H1 (cell line): Measurements from ENCODE around the gene TREM1. TPM values are rescaled to one million over a fixed set of nuclear protein-coding genes. Genes with fewer than 3 reads are reported as not detected.

Experiments used
- CTCF ChIA-PET: fragments of 300-600 bp; sonication (Branson Sonifier 250); formaldehyde crosslinking; loops from one replicate; lab custom pipeline; 2021; ENCODE audit not compliant: partially characterized antibody; lab: Charles Lee
- POLR2A ChIA-PET: fragments of 300-600 bp; sonication (Branson Sonifier 250); formaldehyde crosslinking; loops from one replicate; lab custom pipeline; 2021; ENCODE audit warnings: inconsistent platforms; ENCODE audit not compliant: partially characterized antibody; lab: Charles Lee
- DNase-seq, 2 experiments: peaks; one replicate each; pipeline versions ENCODE4 v3.0.0 to v3.0.0-alpha.2; 2010 to 2022; ENCODE audit warnings: low spot score in 2 of 2, low read depth in 1 of 2, mixed read lengths in 1 of 2
- FAIRE-seq: peaks from 2 replicates; lab custom pipeline; 2011; peaks lifted over from hg19 to GRCh38; lab: Jason Lieb, UNC
- H2AFZ ChIP-seq: 2 replicates; pipeline ENCODE4 v1.8.1; 2012; ENCODE audit warnings: low read length, inconsistent platforms
- H2AK5ac ChIP-seq: 2 replicates; pipeline ENCODE4 v1.6.1; 2013; ENCODE audit warnings: low read depth, low read length
- H2BK120ac ChIP-seq: replicated peaks from 2 replicates; pipeline ENCODE3; 2013; ENCODE audit warnings: low read depth, low read length, inconsistent platforms
- H2BK12ac ChIP-seq: 2 replicates; pipeline ENCODE4 v1.6.1; 2013; ENCODE audit warnings: low read depth, low read length
- H2BK15ac ChIP-seq: 2 replicates; pipeline ENCODE4 v1.6.1; 2013; ENCODE audit warnings: low read length
- H2BK20ac ChIP-seq: 2 replicates; pipeline ENCODE4 v1.6.1; 2013; ENCODE audit warnings: low read length
- H2BK5ac ChIP-seq: 2 replicates; pipeline ENCODE4 v1.6.1; 2013; ENCODE audit warnings: low read depth, low read length
- H3K14ac ChIP-seq: 2 replicates; pipeline ENCODE4 v1.6.1; 2013; ENCODE audit warnings: inconsistent platforms; ENCODE audit not compliant: insufficient read length
- H3K18ac ChIP-seq: 2 replicates; pipeline ENCODE4 v1.6.1; 2013; ENCODE audit warnings: low read length; ENCODE audit errors: extremely low read depth
- H3K23ac ChIP-seq: 2 replicates; pipeline ENCODE4 v1.6.1; 2013; ENCODE audit warnings: inconsistent platforms; ENCODE audit not compliant: insufficient read length
- H3K23me2 ChIP-seq: 2 replicates; pipeline ENCODE4 v1.6.1; 2013; ENCODE audit warnings: low read depth, low read length
- H3K27ac ChIP-seq: 2 replicates; pipeline ENCODE4 v1.6.1; 2011; ENCODE audit warnings: low read depth, low read length, inconsistent platforms
- H3K27me3 ChIP-seq, 4 experiments: replicated peaks in 1 of 4; 1 replicate in 1 of 4; 2 replicates in 3 of 4; pipeline versions ENCODE4 v1.6.1 to v1.8.1; 2011 to 2013; ENCODE audit warnings: low read length in 3 of 4, mild to moderate bottlenecking in 3 of 4, inconsistent platforms in 2 of 4, mixed read lengths in 2 of 4, moderate library complexity in 1 of 4; ENCODE audit not compliant: control insufficient read depth in 3 of 4, insufficient read depth in 3 of 4; ENCODE audit errors: extremely low read depth in 1 of 4
- H3K36me3 ChIP-seq, 4 experiments: 2 replicates each; pipeline versions ENCODE4 v1.6.1 to v1.8.1; 2011 to 2013; ENCODE audit warnings: mild to moderate bottlenecking in 4 of 4, low read length in 3 of 4, moderate library complexity in 2 of 4, control low read depth in 1 of 4, inconsistent platforms in 1 of 4; ENCODE audit not compliant: insufficient read depth in 4 of 4, control insufficient read depth in 2 of 4
- H3K4ac ChIP-seq: replicated peaks from 2 replicates; pipeline ENCODE3; 2013; ENCODE audit warnings: low read length, low read depth, mixed read lengths, inconsistent platforms; ENCODE audit not compliant: insufficient read length
- H3K4me1 ChIP-seq, 4 experiments: replicated peaks in 1 of 4; 1 replicate in 1 of 4; 2 replicates in 3 of 4; pipeline versions ENCODE4 v1.6.1 to v1.8.1; 2011 to 2013; ENCODE audit warnings: low read length in 3 of 4, inconsistent platforms in 2 of 4, mixed read lengths in 1 of 4; ENCODE audit not compliant: insufficient read depth in 4 of 4, control insufficient read depth in 3 of 4
- H3K4me2 ChIP-seq, 2 experiments: 2 replicates each; pipeline versions ENCODE4 v1.6.1 to v1.8.1; 2011 to 2013; ENCODE audit warnings: low read depth in 2 of 2, low read length in 2 of 2, control low read depth in 1 of 2, inconsistent platforms in 1 of 2, mild to moderate bottlenecking in 1 of 2; ENCODE audit not compliant: insufficient read depth in 1 of 2
- H3K4me3 ChIP-seq, 4 experiments: fragments of 200-600, 300-600 bp in 1 of 4; sonication (generic), shearing (Covaris generic), sonication (Bioruptor Twin) in 1 of 4; 2 replicates each; pipeline versions ENCODE4 v1.5.1 to v1.8.1; 2011 to 2016; ENCODE audit warnings: low read length in 4 of 4, low read depth in 3 of 4, control low read depth in 2 of 4, inconsistent platforms in 2 of 4, mild to moderate bottlenecking in 2 of 4, mixed read lengths in 1 of 4, moderate library complexity in 1 of 4; ENCODE audit not compliant: insufficient read depth in 2 of 4; ENCODE audit errors: extremely low read depth in 1 of 4
- H3K56ac ChIP-seq: replicated peaks from 2 replicates; pipeline ENCODE3; 2013; ENCODE audit warnings: low read depth, mild to moderate bottlenecking, mixed read lengths, low read length, inconsistent platforms; ENCODE audit not compliant: insufficient read length
- H3K79me1 ChIP-seq: 2 replicates; pipeline ENCODE4 v1.6.1; 2013; ENCODE audit warnings: low read depth, low read length, control low read depth
- H3K79me2 ChIP-seq, 2 experiments: 2 replicates each; pipeline versions ENCODE4 v1.6.1 to v1.8.1; 2012 to 2013; ENCODE audit warnings: low read length in 2 of 2, mild to moderate bottlenecking in 2 of 2, inconsistent platforms in 1 of 2; ENCODE audit not compliant: insufficient read depth in 2 of 2, control insufficient read depth in 1 of 2
- H3K9ac ChIP-seq, 4 experiments: replicated peaks in 1 of 4; 1 replicate in 1 of 4; 2 replicates in 3 of 4; pipeline versions ENCODE4 v1.6.1 to v1.8.1; 2011 to 2013; ENCODE audit warnings: low read depth in 3 of 4, low read length in 3 of 4, control low read depth in 2 of 4, mild to moderate bottlenecking in 2 of 4, moderate library complexity in 2 of 4, inconsistent platforms in 1 of 4; ENCODE audit errors: extremely low read depth in 1 of 4
- H3K9me3 ChIP-seq, 2 experiments: 2 replicates each; pipeline versions ENCODE4 v1.6.1 to v1.8.1; 2012 to 2013; ENCODE audit warnings: mild to moderate bottlenecking in 2 of 2, moderate library complexity in 2 of 2, control low read depth in 1 of 2, inconsistent platforms in 1 of 2, low read depth in 1 of 2, low read length in 1 of 2, mixed read lengths in 1 of 2; ENCODE audit not compliant: insufficient read depth in 2 of 2
- H4K20me1 ChIP-seq, 2 experiments: replicated peaks in 1 of 2; 2 replicates each; pipeline versions ENCODE3 to v1.8.1; 2011 to 2013; ENCODE audit warnings: inconsistent platforms in 2 of 2, low read length in 2 of 2, mild to moderate bottlenecking in 1 of 2; ENCODE audit not compliant: insufficient read depth in 2 of 2, control insufficient read depth in 1 of 2
- H4K5ac ChIP-seq: 2 replicates; pipeline ENCODE4 v1.6.1; 2013; ENCODE audit warnings: low read length, low read depth, mixed read lengths, inconsistent platforms; ENCODE audit not compliant: insufficient read length
- H4K8ac ChIP-seq: 2 replicates; pipeline ENCODE4 v1.8.0; 2013; ENCODE audit warnings: mild to moderate bottlenecking, moderate library complexity, low read length, inconsistent platforms; ENCODE audit not compliant: insufficient read depth; ENCODE audit errors: extremely low read depth
- H4K91ac ChIP-seq: replicated peaks from 2 replicates; pipeline ENCODE3; 2013; ENCODE audit warnings: low read length, mixed read lengths, inconsistent platforms; ENCODE audit not compliant: insufficient read length
- ASH2L ChIP-seq: fragments of 200-600, 300-600 bp; sonication (generic); IDR thresholded peaks from one replicate; pipeline ENCODE4 v1.7.1; 2017; ENCODE audit warnings: low read length
- BRCA1 ChIP-seq: IDR thresholded peaks from 2 replicates; pipeline ENCODE4 v1.6.1; 2012; ENCODE audit warnings: low read depth, low read length, improper control_type of control experiment
- CHD2 ChIP-seq: IDR thresholded peaks from 2 replicates; pipeline ENCODE4 v1.6.1; 2012; ENCODE audit warnings: low read length, improper control_type of control experiment
- E2F6 ChIP-seq: IDR thresholded peaks from 2 replicates; pipeline ENCODE4 v1.6.1; 2012; ENCODE audit warnings: inconsistent platforms
- JUN ChIP-seq: IDR thresholded peaks from 2 replicates; pipeline ENCODE4 v1.6.1; 2011; ENCODE audit warnings: low read depth, mild to moderate bottlenecking, improper control_type of control experiment, low read length
- JUND ChIP-seq: IDR thresholded peaks from 2 replicates; pipeline ENCODE4 v1.6.1; 2011; ENCODE audit warnings: mild to moderate bottlenecking, improper control_type of control experiment, low read length
- NANOG ChIP-seq: IDR thresholded peaks from 2 replicates; pipeline ENCODE4 v1.6.1; 2011; ENCODE audit warnings: low read length, low read depth, mild to moderate bottlenecking, inconsistent platforms; ENCODE audit not compliant: insufficient read depth, poor library complexity, severe bottlenecking
- RAD21 ChIP-seq, 2 experiments: IDR thresholded peaks in 1 of 2; conservative IDR thresholded peaks in 1 of 2; 2 replicates each; pipeline ENCODE4 v1.6.1; 2011; ENCODE audit warnings: low read depth in 2 of 2, low read length in 2 of 2, improper control_type of control experiment in 1 of 2, inconsistent platforms in 1 of 2, mild to moderate bottlenecking in 1 of 2, moderate library complexity in 1 of 2
- TCF12 ChIP-seq: IDR thresholded peaks from 2 replicates; pipeline ENCODE4 v1.6.1; 2011; ENCODE audit warnings: low read depth, mild to moderate bottlenecking, low read length
- TEAD4 ChIP-seq: IDR thresholded peaks from 2 replicates; pipeline ENCODE4 v1.6.1; 2012; ENCODE audit warnings: low read depth, low read length, inconsistent platforms, mixed read lengths
- YY1 ChIP-seq: IDR thresholded peaks from 2 replicates; pipeline ENCODE4 v1.6.1; 2011; ENCODE audit warnings: low read depth, mild to moderate bottlenecking, low read length
- WGBS, 2 experiments: shearing (Covaris generic) in 1 of 2; methylation state at CpG; one replicate each; pipeline versions ENCODE4 v1.1.6 to v1.1.7; 2013 to 2015; ENCODE audit warnings: low lambda C conversion rate in 2 of 2, mixed read lengths in 2 of 2, inconsistent platforms in 1 of 2, low coverage in 1 of 2, missing lambda C conversion rate in 1 of 2; ENCODE audit not compliant: insufficient replicate concordance in 2 of 2, insufficient coverage in 1 of 2, insufficient read length in 1 of 2; ENCODE audit errors: extremely low coverage in 1 of 2, missing lambda C conversion rate in 1 of 2; 5-methylcytosine and 5-hydroxymethylcytosine counted together
- polyA plus RNA-seq, 7 experiments: library from polyadenylated mRNA; depleted of rRNA in 3 of 7; stranded (reverse) in 5 of 7; unstranded in 2 of 7; fragments of >200 nt in 5 of 7; fragments of 200-250 nt in 2 of 7; gene quantifications; 1 replicate in 5 of 7; 2 replicates in 1 of 7; 4 replicates in 1 of 7; pipeline versions ENCODE4 v1.2.1 to v1.2.3, GENCODE V29; 2011 to 2013; ENCODE audit warnings: missing spikeins in 2 of 7, mixed read lengths in 2 of 7
- total RNA-seq: library from RNA; stranded (reverse); fragmentation: NEBNext Ultra II Directional; extraction: Animal tissue kit (Norgen Biotek cat#: 25700); gene quantifications from 2 replicates; pipeline ENCODE4 v1.2.1, GENCODE V29; 2021

The TREM1 gene
- total and polyA plus RNA-seq, 2 of the 8 experiments (the other 6 are each of a cell fraction or from before 2014, with no cell fraction given) = not detected

- H3K79me1 ChIP-seq = no peaks in the 10 kb centered on the region
- H2BK12ac ChIP-seq = no peak overlapping the region
- no peak overlapping the region for H4K5ac ChIP-seq
- no peak overlapping the region for H3K14ac ChIP-seq
- H3K27me3 ChIP-seq = no peaks in the 10 kb centered on the region
- no peaks in the 10 kb centered on the region for H3K4me1 ChIP-seq
- no peak overlapping the region for H3K56ac ChIP-seq
- no peak overlapping the region for H3K27ac ChIP-seq
- H3K18ac ChIP-seq = no peak overlapping the region
- no peak overlapping the region for H2BK120ac ChIP-seq
- no peak overlapping the region for H4K91ac ChIP-seq
- H4K8ac ChIP-seq = no peak overlapping the region
- no peak overlapping the region for H3K23ac ChIP-seq
- POLR2A ChIA-PET = interaction anchor here (0.9 kb wide), 1 partner anchor 8 kb away, joined by 4 read pairs; no protein-coding TSS in a partner anchor
- H3K23me2 ChIP-seq = peaks cover 2% of the 10 kb centered on the region; the same call in 1 of the 2 replicates
- no peak overlapping the region for H2AFZ ChIP-seq
- no peak overlapping the region for H3K9ac ChIP-seq
- no peak overlapping the region for H3K4me3 ChIP-seq
- CTCF ChIA-PET = interaction anchor here (0.8 to 1.2 kb wide), 3 partner anchors 11 to 43 kb away, joined by 3 to 5 read pairs (median 3); no protein-coding TSS in a partner anchor
- FAIRE-seq = no peak
- DNase-seq = no peak
- no peak overlapping the region for H3K4ac ChIP-seq
- H2AK5ac ChIP-seq = no peak overlapping the region
- no peak overlapping the region for H2BK15ac ChIP-seq
- H3K36me3 ChIP-seq = no peaks in the 10 kb centered on the region
- H2BK5ac ChIP-seq = no peak overlapping the region
- TF ChIP-seq TCF12 = no peak
- no peak for TF ChIP-seq E2F6
- no peak for TF ChIP-seq TEAD4
- TF ChIP-seq CHD2 = no peak
- TF ChIP-seq YY1 = no peak
- TF ChIP-seq ASH2L = no peak
- no peak for TF ChIP-seq JUN
- no peak for TF ChIP-seq NANOG
- no peak for TF ChIP-seq RAD21 (IDR thresholded peaks at IDR 0.05 in 1 of 2, conservative IDR thresholded peaks at IDR 0.05 in 1 of 2; ENCODE audit: low read depth in 2 of 2, low read length in 2 of 2)
- no peak for TF ChIP-seq BRCA1
- TF ChIP-seq JUND = no peak
- no peaks in the 10 kb centered on the region; a peak in 1 of 4 replicates for H3K9me3 ChIP-seq
- WGBS, 2 experiments = 81% methylated on average over 5 of the region's 5 CpGs; no CpG with 5 or more reads in 1 of the 2 experiments
- no peak overlapping the region for H2BK20ac ChIP-seq
- H3K4me2 ChIP-seq = no peak overlapping the region
- H3K79me2 ChIP-seq = no peaks in the 10 kb centered on the region
- H4K20me1 ChIP-seq = no peaks in the 10 kb centered on the region
Observed at GRCh38 chr6:41255638-41256246, 30.7 kb downstream of the TREM1 start.
